Thymus (tissue), 11 donors: Measurements from ENCODE around the gene TELO2. TPM values are rescaled to one million over a fixed set of nuclear protein-coding genes. Genes with fewer than 3 reads are reported as not detected.

Experiments
- DNase-seq, 9 donors: peaks; one replicate each; pipeline ENCODE4 v3.0.0-alpha.2; 2013; ENCODE audit warnings: low spot score in 9 of 9, low read depth in 6 of 9, missing footprints in 1 of 9
- H3K27ac ChIP-seq, 2 donors: one replicate each; pipeline ENCODE4 v1.5.1; 2013; ENCODE audit warnings: control low read depth in 1 of 2, low read depth in 1 of 2, low read length in 1 of 2, mild to moderate bottlenecking in 1 of 2, moderate library complexity in 1 of 2
- H3K27me3 ChIP-seq, 2 donors: one replicate each; pipeline ENCODE4 v1.5.1; 2013; ENCODE audit warnings: low read length in 1 of 2; ENCODE audit not compliant: control insufficient read depth in 2 of 2, insufficient read depth in 1 of 2
- H3K36me3 ChIP-seq, 2 donors: one replicate each; pipeline ENCODE4 v1.5.1; 2013; ENCODE audit warnings: low read length in 1 of 2, mild to moderate bottlenecking in 1 of 2, moderate library complexity in 1 of 2; ENCODE audit not compliant: control insufficient read depth in 2 of 2, insufficient read depth in 2 of 2
- H3K4me1 ChIP-seq, 2 donors: one replicate each; pipeline ENCODE4 v1.5.1; 2013; ENCODE audit warnings: low read length in 2 of 2; ENCODE audit not compliant: control insufficient read depth in 2 of 2, insufficient read depth in 2 of 2
- H3K4me3 ChIP-seq, 2 donors: one replicate each; pipeline ENCODE4 v1.5.1; 2013; ENCODE audit warnings: low read length in 2 of 2, control low read depth in 1 of 2, mild to moderate bottlenecking in 1 of 2
- H3K9me3 ChIP-seq, 2 donors: one replicate each; pipeline ENCODE4 v1.5.1; 2013; ENCODE audit warnings: low read length in 1 of 2, mild to moderate bottlenecking in 1 of 2; ENCODE audit not compliant: control insufficient read depth in 2 of 2, insufficient read depth in 1 of 2
- WGBS: extraction: QIAGEN DNeasy Blood & Tissue Kit; methylation state at CpG from one replicate; pipeline ENCODE4 v1.1.7; 2013; 5-methylcytosine and 5-hydroxymethylcytosine counted together
- polyA plus RNA-seq: library from polyadenylated mRNA; stranded (reverse); fragments of 200-250 nt; gene quantifications from one replicate; pipeline ENCODE4 v1.2.3, GENCODE V29; 2013
- total RNA-seq: library from RNA; stranded (reverse); fragments of 120-200 nt; gene quantifications from one replicate; pipeline ENCODE4 v1.2.4, GENCODE V29; 2013
- donor health status: healthy.

The TELO2 gene
- total and polyA plus RNA-seq, 2 donors = 14.0 to 97.4 TPM

- Histone ChIP-seq H3K27me3 (no peaks in the 10 kb centered on the region), H3K4me3 (no peak overlapping the region), H3K36me3 (peaks cover 0 to 7% of the 10 kb centered on the region in 2 donors), H3K27ac (peak overlapping the region in 1 of 2 donors; percentile 82), H3K9me3 (no peaks in the 10 kb centered on the region), H3K4me1 (peaks cover 8 to 60% of the 10 kb centered on the region in 2 donors)
- DNase-seq = no peak
- WGBS = 94% methylated on average over 42 of the region's 42 CpGs
Observed at GRCh38 chr16:1527836-1528811, 35.0 kb downstream of the TELO2 start.

- Histone ChIP-seq H3K36me3 (peaks cover 0 to 3% of the 10 kb centered on the region in 2 donors), H3K27ac (no peak overlapping the region), H3K9me3 (no peaks in the 10 kb centered on the region), H3K4me1 (peaks cover 10 to 65% of the 10 kb centered on the region in 2 donors), H3K4me3 (no peak overlapping the region), H3K27me3 (peaks cover 0 to 2% of the 10 kb centered on the region in 2 donors)
- WGBS = 97% methylated on average over 29 of the region's 29 CpGs
- no peak for DNase-seq
Observed at GRCh38 chr16:1528921-1529537, 35.9 kb downstream of the TELO2 start.

- WGBS = 96% methylated on average over 27 of the region's 27 CpGs
- peaks cover 0 to 2% of the 10 kb centered on the region in 2 donors for H3K27me3 ChIP-seq
- H3K9me3 ChIP-seq = no peaks in the 10 kb centered on the region
Observed at GRCh38 chr16:1530349-1530882, 37.3 kb downstream of the TELO2 start.

GRCh38 chr16:1530883-1531637, 37.9 kb downstream of the TELO2 start:
- Histone ChIP-seq H3K27ac (peak overlapping the region; percentile 51 to 70), H3K9me3 (peaks cover 0 to 5% of the 10 kb centered on the region in 2 donors), H3K4me1 (peaks cover 7 to 78% of the 10 kb centered on the region in 2 donors), H3K36me3 (peaks cover 0 to 1% of the 10 kb centered on the region in 2 donors), H3K27me3 (peaks cover 0 to 2% of the 10 kb centered on the region in 2 donors), H3K4me3 (no peak overlapping the region)
- 95% methylated on average over 35 of the region's 35 CpGs for WGBS
- DNase-seq = no peak

More at GRCh38 chr16:1530349-1530882, 37.3 kb downstream of the TELO2 start:
- Histone ChIP-seq H3K36me3 (no peaks in the 10 kb centered on the region), H3K27ac (peak overlapping the region; percentile 47 to 70), H3K4me3 (no peak overlapping the region), H3K4me1 (peaks cover 10 to 78% of the 10 kb centered on the region in 2 donors)
- no peak for DNase-seq

- WGBS = 97% methylated on average over 14 of the region's 14 CpGs
- no peak for DNase-seq
- Histone ChIP-seq H3K36me3 (peaks cover 0 to 4% of the 10 kb centered on the region in 2 donors), H3K9me3 (peaks cover 0 to 8% of the 10 kb centered on the region in 2 donors), H3K4me3 (no peak overlapping the region), H3K27ac (peak overlapping the region in 1 of 2 donors; percentile 56), H3K27me3 (peaks cover 0 to 2% of the 10 kb centered on the region in 2 donors), H3K4me1 (peaks cover 7 to 75% of the 10 kb centered on the region in 2 donors)
Observed at GRCh38 chr16:1531638-1531910, 38.4 kb downstream of the TELO2 start.

GRCh38 chr16:1532081-1532760, 39.1 kb downstream of the TELO2 start:
- 91% methylated on average over 28 of the region's 28 CpGs for WGBS
- Histone ChIP-seq H3K4me3 (no peak overlapping the region), H3K36me3 (peaks cover 0 to 8% of the 10 kb centered on the region in 2 donors), H3K27ac (peak overlapping the region; percentile 43 to 85), H3K4me1 (peaks cover 3 to 71% of the 10 kb centered on the region in 2 donors), H3K27me3 (peaks cover 0 to 2% of the 10 kb centered on the region in 2 donors), H3K9me3 (peaks cover 0 to 8% of the 10 kb centered on the region in 2 donors)
- no peak for DNase-seq

- Histone ChIP-seq H3K27me3 (peaks cover 0 to 2% of the 10 kb centered on the region in 2 donors), H3K4me1 (peaks cover 3 to 70% of the 10 kb centered on the region in 2 donors), H3K27ac (peak overlapping the region; percentile 72 to 85), H3K9me3 (peaks cover 0 to 8% of the 10 kb centered on the region in 2 donors), H3K4me3 (no peak overlapping the region), H3K36me3 (peaks cover 0 to 8% of the 10 kb centered on the region in 2 donors)
- WGBS = 91% methylated on average over 10 of the region's 10 CpGs
- no peak for DNase-seq
Observed at GRCh38 chr16:1532771-1533170, 39.6 kb downstream of the TELO2 start.

GRCh38 chr16:1533443-1533951, 40.3 kb downstream of the TELO2 start, which contains the start of gene TMEM204:
TSS of gene TMEM204 (plus strand) at chr16:1533666. CDS start at chr16:1534276, 610 bp downstream.
- Histone ChIP-seq H3K9me3 (peaks cover 0 to 8% of the 10 kb centered on the region in 2 donors), H3K36me3 (peaks cover 0 to 8% of the 10 kb centered on the region in 2 donors), H3K4me1 (peaks cover 6 to 69% of the 10 kb centered on the region in 2 donors), H3K4me3 (peak within 1 kb of the TSS; percentile 37 to 61), H3K27me3 (peaks cover 0 to 2% of the 10 kb centered on the region in 2 donors), H3K27ac (peak within 1 kb of the TSS; percentile 72 to 85)
- WGBS = 53% methylated on average over 27 of the region's 27 CpGs
- peak in 3 of 9 donors; percentile 37 to 43 (median 39) for DNase-seq
